H1 (cell line): ENCODE measurements around the gene MBIP. TPM values are rescaled to one million over a fixed set of nuclear protein-coding genes. Genes with fewer than 3 reads are reported as not detected.

Experiments
- CTCF ChIA-PET: fragments of 300-600 bp; sonication (Branson Sonifier 250); formaldehyde crosslinking; loops from one replicate; lab custom pipeline; 2021; ENCODE audit not compliant: partially characterized antibody; lab: Charles Lee
- POLR2A ChIA-PET: fragments of 300-600 bp; sonication (Branson Sonifier 250); formaldehyde crosslinking; loops from one replicate; lab custom pipeline; 2021; ENCODE audit warnings: inconsistent platforms; ENCODE audit not compliant: partially characterized antibody; lab: Charles Lee
- DNase-seq, 2 experiments: peaks; one replicate each; pipeline versions ENCODE4 v3.0.0 to v3.0.0-alpha.2; 2010 to 2022; ENCODE audit warnings: low spot score in 2 of 2, low read depth in 1 of 2, mixed read lengths in 1 of 2
- FAIRE-seq: peaks from 2 replicates; lab custom pipeline; 2011; peaks lifted over from hg19 to GRCh38; lab: Jason Lieb, UNC
- H2AFZ ChIP-seq: 2 replicates; pipeline ENCODE4 v1.8.1; 2012; ENCODE audit warnings: low read length, inconsistent platforms
- H2AK5ac ChIP-seq: 2 replicates; pipeline ENCODE4 v1.6.1; 2013; ENCODE audit warnings: low read depth, low read length
- H2BK120ac ChIP-seq: replicated peaks from 2 replicates; pipeline ENCODE3; 2013; ENCODE audit warnings: low read depth, low read length, inconsistent platforms
- H2BK12ac ChIP-seq: 2 replicates; pipeline ENCODE4 v1.6.1; 2013; ENCODE audit warnings: low read depth, low read length
- H2BK15ac ChIP-seq: 2 replicates; pipeline ENCODE4 v1.6.1; 2013; ENCODE audit warnings: low read length
- H2BK20ac ChIP-seq: 2 replicates; pipeline ENCODE4 v1.6.1; 2013; ENCODE audit warnings: low read length
- H2BK5ac ChIP-seq: 2 replicates; pipeline ENCODE4 v1.6.1; 2013; ENCODE audit warnings: low read depth, low read length
- H3K14ac ChIP-seq: 2 replicates; pipeline ENCODE4 v1.6.1; 2013; ENCODE audit warnings: inconsistent platforms; ENCODE audit not compliant: insufficient read length
- H3K18ac ChIP-seq: 2 replicates; pipeline ENCODE4 v1.6.1; 2013; ENCODE audit warnings: low read length; ENCODE audit errors: extremely low read depth
- H3K23ac ChIP-seq: 2 replicates; pipeline ENCODE4 v1.6.1; 2013; ENCODE audit warnings: inconsistent platforms; ENCODE audit not compliant: insufficient read length
- H3K23me2 ChIP-seq: 2 replicates; pipeline ENCODE4 v1.6.1; 2013; ENCODE audit warnings: low read depth, low read length
- H3K27ac ChIP-seq: 2 replicates; pipeline ENCODE4 v1.6.1; 2011; ENCODE audit warnings: low read depth, low read length, inconsistent platforms
- H3K27me3 ChIP-seq, 4 experiments: replicated peaks in 1 of 4; 1 replicate in 1 of 4; 2 replicates in 3 of 4; pipeline versions ENCODE4 v1.6.1 to v1.8.1; 2011 to 2013; ENCODE audit warnings: low read length in 3 of 4, mild to moderate bottlenecking in 3 of 4, inconsistent platforms in 2 of 4, mixed read lengths in 2 of 4, moderate library complexity in 1 of 4; ENCODE audit not compliant: control insufficient read depth in 3 of 4, insufficient read depth in 3 of 4; ENCODE audit errors: extremely low read depth in 1 of 4
- H3K36me3 ChIP-seq, 4 experiments: 2 replicates each; pipeline versions ENCODE4 v1.6.1 to v1.8.1; 2011 to 2013; ENCODE audit warnings: mild to moderate bottlenecking in 4 of 4, low read length in 3 of 4, moderate library complexity in 2 of 4, control low read depth in 1 of 4, inconsistent platforms in 1 of 4; ENCODE audit not compliant: insufficient read depth in 4 of 4, control insufficient read depth in 2 of 4
- H3K4ac ChIP-seq: replicated peaks from 2 replicates; pipeline ENCODE3; 2013; ENCODE audit warnings: low read length, low read depth, mixed read lengths, inconsistent platforms; ENCODE audit not compliant: insufficient read length
- H3K4me1 ChIP-seq, 4 experiments: replicated peaks in 1 of 4; 1 replicate in 1 of 4; 2 replicates in 3 of 4; pipeline versions ENCODE4 v1.6.1 to v1.8.1; 2011 to 2013; ENCODE audit warnings: low read length in 3 of 4, inconsistent platforms in 2 of 4, mixed read lengths in 1 of 4; ENCODE audit not compliant: insufficient read depth in 4 of 4, control insufficient read depth in 3 of 4
- H3K4me2 ChIP-seq, 2 experiments: 2 replicates each; pipeline versions ENCODE4 v1.6.1 to v1.8.1; 2011 to 2013; ENCODE audit warnings: low read depth in 2 of 2, low read length in 2 of 2, control low read depth in 1 of 2, inconsistent platforms in 1 of 2, mild to moderate bottlenecking in 1 of 2; ENCODE audit not compliant: insufficient read depth in 1 of 2
- H3K4me3 ChIP-seq, 4 experiments: fragments of 200-600, 300-600 bp in 1 of 4; sonication (generic), shearing (Covaris generic), sonication (Bioruptor Twin) in 1 of 4; 2 replicates each; pipeline versions ENCODE4 v1.5.1 to v1.8.1; 2011 to 2016; ENCODE audit warnings: low read length in 4 of 4, low read depth in 3 of 4, control low read depth in 2 of 4, inconsistent platforms in 2 of 4, mild to moderate bottlenecking in 2 of 4, mixed read lengths in 1 of 4, moderate library complexity in 1 of 4; ENCODE audit not compliant: insufficient read depth in 2 of 4; ENCODE audit errors: extremely low read depth in 1 of 4
- H3K56ac ChIP-seq: replicated peaks from 2 replicates; pipeline ENCODE3; 2013; ENCODE audit warnings: low read depth, mild to moderate bottlenecking, mixed read lengths, low read length, inconsistent platforms; ENCODE audit not compliant: insufficient read length
- H3K79me1 ChIP-seq: 2 replicates; pipeline ENCODE4 v1.6.1; 2013; ENCODE audit warnings: low read depth, low read length, control low read depth
- H3K79me2 ChIP-seq, 2 experiments: 2 replicates each; pipeline versions ENCODE4 v1.6.1 to v1.8.1; 2012 to 2013; ENCODE audit warnings: low read length in 2 of 2, mild to moderate bottlenecking in 2 of 2, inconsistent platforms in 1 of 2; ENCODE audit not compliant: insufficient read depth in 2 of 2, control insufficient read depth in 1 of 2
- H3K9ac ChIP-seq, 4 experiments: replicated peaks in 1 of 4; 1 replicate in 1 of 4; 2 replicates in 3 of 4; pipeline versions ENCODE4 v1.6.1 to v1.8.1; 2011 to 2013; ENCODE audit warnings: low read depth in 3 of 4, low read length in 3 of 4, control low read depth in 2 of 4, mild to moderate bottlenecking in 2 of 4, moderate library complexity in 2 of 4, inconsistent platforms in 1 of 4; ENCODE audit errors: extremely low read depth in 1 of 4
- H3K9me3 ChIP-seq, 2 experiments: 2 replicates each; pipeline versions ENCODE4 v1.6.1 to v1.8.1; 2012 to 2013; ENCODE audit warnings: mild to moderate bottlenecking in 2 of 2, moderate library complexity in 2 of 2, control low read depth in 1 of 2, inconsistent platforms in 1 of 2, low read depth in 1 of 2, low read length in 1 of 2, mixed read lengths in 1 of 2; ENCODE audit not compliant: insufficient read depth in 2 of 2
- H4K20me1 ChIP-seq, 2 experiments: replicated peaks in 1 of 2; 2 replicates each; pipeline versions ENCODE3 to v1.8.1; 2011 to 2013; ENCODE audit warnings: inconsistent platforms in 2 of 2, low read length in 2 of 2, mild to moderate bottlenecking in 1 of 2; ENCODE audit not compliant: insufficient read depth in 2 of 2, control insufficient read depth in 1 of 2
- H4K5ac ChIP-seq: 2 replicates; pipeline ENCODE4 v1.6.1; 2013; ENCODE audit warnings: low read length, low read depth, mixed read lengths, inconsistent platforms; ENCODE audit not compliant: insufficient read length
- H4K8ac ChIP-seq: 2 replicates; pipeline ENCODE4 v1.8.0; 2013; ENCODE audit warnings: mild to moderate bottlenecking, moderate library complexity, low read length, inconsistent platforms; ENCODE audit not compliant: insufficient read depth; ENCODE audit errors: extremely low read depth
- H4K91ac ChIP-seq: replicated peaks from 2 replicates; pipeline ENCODE3; 2013; ENCODE audit warnings: low read length, mixed read lengths, inconsistent platforms; ENCODE audit not compliant: insufficient read length
- GABPA ChIP-seq: IDR thresholded peaks from 2 replicates; pipeline ENCODE4 v1.6.1; 2011; ENCODE audit warnings: mild to moderate bottlenecking, low read length, moderate library complexity, borderline replicate concordance; ENCODE audit not compliant: insufficient read depth
- NRF1 ChIP-seq: IDR thresholded peaks from 2 replicates; pipeline ENCODE4 v1.6.1; 2011; ENCODE audit warnings: mild to moderate bottlenecking, low read depth, low read length, improper control_type of control experiment
- YY1 ChIP-seq: IDR thresholded peaks from 2 replicates; pipeline ENCODE4 v1.6.1; 2011; ENCODE audit warnings: low read depth, mild to moderate bottlenecking, low read length
- ZNF274 ChIP-seq: IDR thresholded peaks from 2 replicates; pipeline ENCODE4 v1.7.0; 2012; ENCODE audit warnings: low read length, borderline replicate concordance; ENCODE audit errors: extremely low read depth
- WGBS, 2 experiments: shearing (Covaris generic) in 1 of 2; methylation state at CpG; one replicate each; pipeline versions ENCODE4 v1.1.6 to v1.1.7; 2013 to 2015; ENCODE audit warnings: low lambda C conversion rate in 2 of 2, mixed read lengths in 2 of 2, inconsistent platforms in 1 of 2, low coverage in 1 of 2, missing lambda C conversion rate in 1 of 2; ENCODE audit not compliant: insufficient replicate concordance in 2 of 2, insufficient coverage in 1 of 2, insufficient read length in 1 of 2; ENCODE audit errors: extremely low coverage in 1 of 2, missing lambda C conversion rate in 1 of 2; 5-methylcytosine and 5-hydroxymethylcytosine counted together
- polyA plus RNA-seq, 7 experiments: library from polyadenylated mRNA; depleted of rRNA in 3 of 7; stranded (reverse) in 5 of 7; unstranded in 2 of 7; fragments of >200 nt in 5 of 7; fragments of 200-250 nt in 2 of 7; gene quantifications; 1 replicate in 5 of 7; 2 replicates in 1 of 7; 4 replicates in 1 of 7; pipeline versions ENCODE4 v1.2.1 to v1.2.3, GENCODE V29; 2011 to 2013; ENCODE audit warnings: missing spikeins in 2 of 7, mixed read lengths in 2 of 7
- total RNA-seq: library from RNA; stranded (reverse); fragmentation: NEBNext Ultra II Directional; extraction: Animal tissue kit (Norgen Biotek cat#: 25700); gene quantifications from 2 replicates; pipeline ENCODE4 v1.2.1, GENCODE V29; 2021

Gene MBIP
- total and polyA plus RNA-seq, 2 of the 8 experiments (the other 6 are each of a cell fraction or from before 2014, with no cell fraction given) = 15.0 to 27.4 TPM

GRCh38 chr14:36316131-36316530, 4.3 kb downstream of the MBIP start:
- ChIA-PET CTCF (interaction anchor here (1.3 kb wide), 1 partner anchor 19 kb away, joined by 3 read pairs; no protein-coding TSS in a partner anchor), POLR2A (interaction anchor here (1.4 kb wide), 1 partner anchor 21 kb away, joined by 3 read pairs; no protein-coding TSS in a partner anchor)
- Histone ChIP-seq H3K14ac (no peak overlapping the region), H2BK15ac (no peak overlapping the region), H2BK12ac (no peak overlapping the region), H3K18ac (no peak overlapping the region), H4K20me1 (peaks cover 1 to 2% of the 10 kb centered on the region in 2 experiments), H2AFZ (no peak overlapping the region), H2BK5ac (no peak overlapping the region), H4K5ac (no peak overlapping the region), H3K23me2 (no peaks in the 10 kb centered on the region), H3K56ac (no peak overlapping the region), H4K8ac (no peak overlapping the region), H3K79me2 (peaks cover 0 to 53% of the 10 kb centered on the region in 2 experiments; a peak in 3 of 4 replicates), H3K79me1 (no peaks in the 10 kb centered on the region), H2BK20ac (no peak overlapping the region), H2AK5ac (no peak overlapping the region), H3K4me2 (no peak overlapping the region), H2BK120ac (no peak overlapping the region), H3K36me3 (peaks cover 0 to 17% (median 4%) of the 10 kb centered on the region in 4 experiments; a peak in 5 of 8 replicates), H3K9me3 (no peaks in the 10 kb centered on the region), H3K23ac (no peak overlapping the region), H3K27me3 (no peaks in the 10 kb centered on the region), H3K27ac (no peak overlapping the region), H4K91ac (no peak overlapping the region), H3K4ac (no peak overlapping the region), H3K9ac (no peak overlapping the region), H3K4me3 (no peak overlapping the region), H3K4me1 (peaks cover 0 to 8% (median 2%) of the 10 kb centered on the region in 4 experiments; a peak in 5 of 7 replicates)
- FAIRE-seq (no peak), DNase-seq (no peak)
- TF ChIP-seq ZNF274 (no peak), GABPA (no peak), NRF1 (no peak), YY1 (no peak)
- WGBS, 2 experiments = 91% methylated on average over 1 of the region's 1 CpG; no CpG with 5 or more reads in 1 of the 2 experiments
